ENCODE results near the gene RAPGEF5.
A peak's percentile ranks its signal among the peaks of the same experiment; 100 is the strongest.

Gene RAPGEF5

GRCh38 chr7:22393913-22394729 is 37.2 kb upstream of the RAPGEF5 start:
- in situ Hi-C loops (cut with HindIII; ENCODE audit: low pct_unique_long_range_greater_than_20kb, low sequenced_read_pairs): no loop called here
- no peak for DNase-seq (ENCODE audit: low read depth in 1 of 2, low spot score in 1 of 2)
- TF ChIP-seq JUND (IDR thresholded peaks at IDR 0.05; ENCODE audit: low read depth): no peak

DNA sequence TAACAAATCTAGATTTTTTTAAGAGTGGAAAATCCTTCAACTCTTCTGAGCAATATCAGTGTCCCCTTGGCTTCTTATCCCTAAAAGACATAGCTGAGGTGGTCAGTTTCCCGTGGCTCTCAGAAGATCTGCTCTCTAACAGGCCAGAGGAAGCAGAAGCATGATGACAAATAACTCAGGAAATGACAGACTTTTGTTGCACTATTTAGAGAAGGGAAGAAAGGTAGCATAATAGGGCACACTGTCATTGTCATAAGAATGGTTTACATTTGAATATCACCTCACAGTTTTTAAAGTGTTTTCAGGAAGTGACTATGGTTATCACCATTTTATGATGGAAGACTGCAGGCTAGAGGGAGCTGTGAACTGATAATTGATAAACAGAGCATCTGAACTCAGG is 33.6 kb upstream of the RAPGEF5 start:
- in situ Hi-C loops (cut with HindIII; ENCODE audit: low pct_unique_long_range_greater_than_20kb, low sequenced_read_pairs): no loop called here
- DNase-seq (ENCODE audit: low read depth in 1 of 2, low spot score in 1 of 2): no peak
- no peak for TF ChIP-seq JUND (IDR thresholded peaks at IDR 0.05; ENCODE audit: low read depth)

GRCh38 chr7:22389892-22390291 is 32.9 kb upstream of the RAPGEF5 start:
- in situ Hi-C loops (cut with HindIII; ENCODE audit: low pct_unique_long_range_greater_than_20kb, low sequenced_read_pairs): no loop called here
- no peak for TF ChIP-seq JUND (IDR thresholded peaks at IDR 0.05; ENCODE audit: low read depth)
- peak in 1 of 2 experiments; percentile 63 for DNase-seq (ENCODE audit: low read depth in 1 of 2, low spot score in 1 of 2)

GRCh38 chr7:22387583-22387982 is 30.6 kb upstream of the RAPGEF5 start:
- in situ Hi-C loops (cut with HindIII; ENCODE audit: low pct_unique_long_range_greater_than_20kb, low sequenced_read_pairs): no loop called here
- DNase-seq (ENCODE audit: low read depth in 1 of 2, low spot score in 1 of 2): no peak
- no peak for TF ChIP-seq JUND (IDR thresholded peaks at IDR 0.05; ENCODE audit: low read depth)

DNA sequence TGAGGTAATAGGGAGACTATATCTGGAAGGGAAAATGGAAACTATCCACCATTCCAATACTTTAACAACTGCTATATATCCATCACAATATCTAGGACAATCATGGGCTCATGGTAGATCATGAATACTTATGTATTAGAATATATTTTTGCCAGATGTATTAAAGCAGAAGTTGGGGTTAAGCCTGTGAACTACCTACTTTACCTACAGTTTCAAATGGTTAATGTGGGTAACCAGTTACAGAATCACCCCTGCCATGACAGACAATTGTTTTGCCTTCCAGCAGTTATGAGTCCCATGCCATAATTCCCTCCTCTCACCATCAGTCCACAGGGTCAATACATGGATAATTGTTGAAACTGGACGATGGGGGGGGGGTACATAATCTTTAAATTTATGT is 29.9 kb upstream of the RAPGEF5 start:
- TF ChIP-seq JUND (IDR thresholded peaks at IDR 0.05; ENCODE audit: low read depth): no peak
- DNase-seq (ENCODE audit: low read depth in 1 of 2, low spot score in 1 of 2): no peak
- in situ Hi-C loops (cut with HindIII; ENCODE audit: low pct_unique_long_range_greater_than_20kb, low sequenced_read_pairs): no loop called here

DNA sequence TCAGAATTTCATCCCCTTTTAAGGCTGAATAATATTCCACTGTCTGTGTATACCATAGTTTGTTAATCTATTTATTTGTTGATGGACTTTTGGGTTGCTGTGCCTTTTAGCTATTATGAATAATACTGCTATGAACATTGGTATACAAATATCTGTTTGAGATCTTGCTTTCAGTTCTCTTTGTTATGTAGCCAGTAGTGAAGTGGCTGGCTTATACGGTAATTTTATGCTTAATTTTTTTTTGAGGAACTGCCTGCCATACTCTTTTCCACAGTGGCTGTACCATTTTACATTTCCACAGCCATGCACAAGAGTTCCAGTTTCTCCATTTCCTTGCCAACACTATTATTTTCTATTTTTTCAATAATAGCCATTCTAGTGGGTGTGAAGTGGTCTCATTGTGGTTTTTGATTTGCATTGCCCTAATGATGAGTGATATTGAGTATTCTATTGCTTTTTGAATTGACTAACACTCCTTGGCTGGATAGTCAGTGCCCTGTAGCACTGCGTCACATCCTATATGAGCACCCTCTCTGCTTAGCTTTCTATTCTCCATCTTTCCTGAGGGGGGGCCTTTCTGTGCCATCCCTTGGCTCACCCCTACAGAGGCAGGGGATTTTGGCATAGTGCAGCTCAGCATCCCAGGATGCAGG is 29.4 kb upstream of the RAPGEF5 start:
- in situ Hi-C loops (cut with HindIII; ENCODE audit: low pct_unique_long_range_greater_than_20kb, low sequenced_read_pairs): no loop called here
- DNase-seq (ENCODE audit: low read depth in 1 of 2, low spot score in 1 of 2): no peak
- no peak for TF ChIP-seq JUND (IDR thresholded peaks at IDR 0.05; ENCODE audit: low read depth)

- TF ChIP-seq JUND (IDR thresholded peaks at IDR 0.05; ENCODE audit: low read depth): no peak
- DNase-seq (ENCODE audit: low read depth in 1 of 2, low spot score in 1 of 2): no peak
- in situ Hi-C loops (cut with HindIII; ENCODE audit: low pct_unique_long_range_greater_than_20kb, low sequenced_read_pairs): no loop called here
These were observed 28.4 kb upstream of the RAPGEF5 start for GRCh38 chr7:22385326-22385725.

- TF ChIP-seq JUND (IDR thresholded peaks at IDR 0.05; ENCODE audit: low read depth): no peak
- DNase-seq (ENCODE audit: low read depth in 1 of 2, low spot score in 1 of 2): no peak
- in situ Hi-C loops (cut with HindIII; ENCODE audit: low pct_unique_long_range_greater_than_20kb, low sequenced_read_pairs): no loop called here
These were observed 23.4 kb upstream of the RAPGEF5 start for GRCh38 chr7:22380333-22380732.

DNA sequence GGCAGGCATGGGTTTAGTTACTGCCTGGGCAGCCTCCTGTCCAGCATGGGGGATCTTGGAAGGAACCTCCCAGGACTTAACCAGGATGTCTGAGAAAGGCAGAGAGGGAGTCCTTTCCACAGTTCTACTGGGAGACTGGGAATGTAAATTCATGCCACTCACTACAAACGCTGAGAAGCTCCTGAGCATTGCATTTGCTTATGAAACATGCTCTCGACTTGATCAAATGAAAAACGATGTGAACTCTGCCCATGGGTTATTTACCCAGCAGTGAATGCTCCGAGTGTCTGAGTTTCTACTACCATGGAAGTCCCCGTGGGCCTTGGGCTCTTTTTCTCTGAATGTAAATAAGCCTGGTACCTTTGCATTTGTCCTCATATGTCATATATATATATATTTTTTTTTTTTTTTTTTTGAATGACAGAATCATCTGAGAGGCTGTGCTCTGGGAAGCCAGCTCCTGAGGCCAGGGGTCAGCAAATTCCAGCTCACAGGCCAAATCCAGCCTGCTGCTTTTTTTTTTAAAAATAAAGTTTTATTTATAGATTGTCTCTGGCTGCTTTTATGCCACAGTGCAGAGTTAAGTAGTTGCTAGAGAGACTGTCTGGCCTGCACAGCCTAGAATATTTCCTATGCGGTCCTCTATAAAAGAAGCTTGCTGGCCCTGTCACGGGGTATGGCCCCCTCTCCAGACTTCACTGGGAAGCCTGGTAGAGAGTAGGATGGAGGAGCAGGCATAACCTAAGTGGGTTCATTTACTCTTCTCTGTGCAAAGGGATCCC is 21.4 kb upstream of the RAPGEF5 start:
- in situ Hi-C loops (cut with HindIII; ENCODE audit: low pct_unique_long_range_greater_than_20kb, low sequenced_read_pairs): no loop called here
- DNase-seq (ENCODE audit: low read depth in 1 of 2, low spot score in 1 of 2): peak in 1 of 2 experiments; percentile 38
- TF ChIP-seq JUND (IDR thresholded peaks at IDR 0.05; ENCODE audit: low read depth): no peak

GRCh38 chr7:22377703-22378102 is 20.7 kb upstream of the RAPGEF5 start:
- DNase-seq (ENCODE audit: low read depth in 1 of 2, low spot score in 1 of 2): no peak
- TF ChIP-seq JUND (IDR thresholded peaks at IDR 0.05; ENCODE audit: low read depth): no peak
- in situ Hi-C loops (cut with HindIII; ENCODE audit: low pct_unique_long_range_greater_than_20kb, low sequenced_read_pairs): no loop called here

- in situ Hi-C loops (cut with HindIII; ENCODE audit: low pct_unique_long_range_greater_than_20kb, low sequenced_read_pairs): no loop called here
- no peak for TF ChIP-seq JUND (IDR thresholded peaks at IDR 0.05; ENCODE audit: low read depth)
- DNase-seq (ENCODE audit: low read depth in 1 of 2, low spot score in 1 of 2): no peak
These were observed 18.6 kb upstream of the RAPGEF5 start for GRCh38 chr7:22375359-22376048.

GRCh38 chr7:22373911-22374310 is 17.0 kb upstream of the RAPGEF5 start:
- DNase-seq (ENCODE audit: low read depth in 1 of 2, low spot score in 1 of 2): no peak
- in situ Hi-C loops (cut with HindIII; ENCODE audit: low pct_unique_long_range_greater_than_20kb, low sequenced_read_pairs): no loop called here
- no peak for TF ChIP-seq JUND (IDR thresholded peaks at IDR 0.05; ENCODE audit: low read depth)

Measured in T47D (cell line).